Glomerular endothelial cell (primary cell): ENCODE measurements around the gene GNL2. TPM values are rescaled to one million over a fixed set of nuclear protein-coding genes. Genes with fewer than 3 reads are reported as not detected.
"Not testable (repeated sequence)": the region's sequence is repeated elsewhere in the genome, so short reads cannot be mapped to it uniquely, and the experiment has no call there.

Experiments
- DNase-seq: peaks from one replicate; pipeline ENCODE4 v3.0.0-alpha.2; 2011; ENCODE audit warnings: low read depth, low spot score; ENCODE audit errors: extremely low read depth
- total RNA-seq: library from RNA; depleted of rRNA; stranded (reverse); fragments of >200 nt; gene quantifications from 2 replicates; pipeline ENCODE4 v1.2.3, GENCODE V29; 2015

Gene GNL2
- total RNA-seq, 1 donor from 2014 or later = 55.2 TPM

- DNase-seq = no peak
Measured at GRCh38 chr1:37609002-37609401, 13.3 kb upstream of the GNL2 start.

- no peak for DNase-seq
Measured at GRCh38 chr1:37606481-37607263, 10.9 kb upstream of the GNL2 start.

- no peak for DNase-seq
Measured at GRCh38 chr1:37605806-37606474, 10.2 kb upstream of the GNL2 start.

- DNase-seq = no peak
Measured at GRCh38 chr1:37605061-37605650, 9.4 kb upstream of the GNL2 start.

- no peak for DNase-seq
Measured at GRCh38 chr1:37602750-37603694, 7.3 kb upstream of the GNL2 start.

- DNase-seq = no peak
Measured at GRCh38 chr1:37601441-37601840, 5.7 kb upstream of the GNL2 start.

GRCh38 chr1:37599940-37600339, 4.2 kb upstream of the GNL2 start:
- no peak for DNase-seq

- DNase-seq = no peak
Measured at GRCh38 chr1:37596182-37596667, 488 bp upstream of the GNL2 start.

GRCh38 chr1:37593726-37594125, 2.0 kb downstream of the GNL2 start:
- DNase-seq = no peak

GRCh38 chr1:37588939-37589338, 6.8 kb downstream of the GNL2 start:
- no peak for DNase-seq

GRCh38 chr1:37584544-37584943, 11.2 kb downstream of the GNL2 start:
- not testable (repeated sequence) for DNase-seq

GRCh38 chr1:37575692-37576091, 20.0 kb downstream of the GNL2 start:
- peak; percentile 20 for DNase-seq

- DNase-seq = peak; percentile 41
Measured at GRCh38 chr1:37574834-37575480, 20.8 kb downstream of the GNL2 start.

- DNase-seq = no peak
Measured at GRCh38 chr1:37570528-37571334, 25.0 kb downstream of the GNL2 start.

GRCh38 chr1:37567023-37567422, 28.7 kb downstream of the GNL2 start:
- no peak for DNase-seq

- DNase-seq = no peak
Measured at GRCh38 chr1:37564892-37565291, 30.8 kb downstream of the GNL2 start.

GRCh38 chr1:37562984-37563383, 32.8 kb downstream of the GNL2 start:
- no peak for DNase-seq

- DNase-seq = no peak
Measured at GRCh38 chr1:37561133-37562132, 34.3 kb downstream of the GNL2 start.
